Lung (tissue), 12 donors: ENCODE data around the gene SDK1. TPM values are rescaled to one million over a fixed set of nuclear protein-coding genes. Genes with fewer than 3 reads are reported as not detected.

ENCODE experiments used
- ATAC-seq: fragments of 200-7000 bp; cut with Tn5 transposase; one replicate; pipeline ENCODE4 v1.9.1; 2020; ENCODE audit warnings: moderate number of reproducible peaks; ENCODE audit not compliant: insufficient read depth, low FRiP score
- DNase-seq, 3 donors: peaks; one replicate each; pipeline ENCODE4 v3.0.0-alpha.2; 2013 to 2017
- H3K27ac ChIP-seq, 2 donors: one replicate each; pipeline ENCODE4 v1.5.1; 2013; ENCODE audit warnings: mild to moderate bottlenecking in 2 of 2, moderate library complexity in 2 of 2, control low read depth in 1 of 2, inconsistent platforms in 1 of 2, low read depth in 1 of 2, low read length in 1 of 2
- H3K27me3 ChIP-seq, 3 donors: one replicate each; pipeline ENCODE4 v1.5.1; 2013; ENCODE audit warnings: low read length in 2 of 3; ENCODE audit not compliant: control insufficient read depth in 3 of 3, insufficient read depth in 3 of 3
- H3K36me3 ChIP-seq, 4 donors: one replicate each; pipeline ENCODE4 v1.5.1; 2013; ENCODE audit warnings: low read length in 4 of 4, mild to moderate bottlenecking in 1 of 4, moderate library complexity in 1 of 4; ENCODE audit not compliant: control insufficient read depth in 4 of 4, insufficient read depth in 4 of 4
- H3K4me1 ChIP-seq, 5 donors: one replicate each; pipeline ENCODE4 v1.5.1; 2013; ENCODE audit warnings: low read length in 5 of 5, mild to moderate bottlenecking in 2 of 5, moderate library complexity in 1 of 5; ENCODE audit not compliant: control insufficient read depth in 5 of 5, insufficient read depth in 5 of 5
- H3K4me3 ChIP-seq: one replicate; pipeline ENCODE4 v1.5.1; 2013; ENCODE audit warnings: mild to moderate bottlenecking, control low read depth, moderate library complexity
- H3K9ac ChIP-seq, 2 donors: one replicate each; pipeline ENCODE4 v1.5.1; 2013; ENCODE audit warnings: low read length in 2 of 2, control low read depth in 1 of 2; ENCODE audit not compliant: insufficient read depth in 1 of 2
- H3K9me3 ChIP-seq, 4 donors: one replicate each; pipeline ENCODE4 v1.5.1; 2013; ENCODE audit warnings: low read length in 3 of 4, mild to moderate bottlenecking in 1 of 4, moderate library complexity in 1 of 4; ENCODE audit not compliant: control insufficient read depth in 4 of 4, insufficient read depth in 3 of 4
- WGBS, 2 donors: extraction: QIAGEN DNeasy Blood & Tissue Kit; methylation state at CpG; one replicate each; pipeline ENCODE4 v1.1.7; 2013; 5-methylcytosine and 5-hydroxymethylcytosine counted together
- polyA plus RNA-seq, 2 donors: library from polyadenylated mRNA; stranded (reverse); fragments of 200-250 nt; gene quantifications; one replicate each; pipeline ENCODE4 v1.2.1, GENCODE V29; 2013
- total RNA-seq, 2 donors: library from RNA; depleted of rRNA in 1 of 2; stranded (reverse); fragments of >200 nt in 1 of 2; gene quantifications; one replicate each; pipeline ENCODE4 v1.2.1, GENCODE V29; 2014 to 2021
- TF ChIP-seq, protein P1 (sequence below): IDR thresholded peaks from 2 replicates; pipeline ENCODE4 v1.5.1; 2012; ENCODE audit warnings: mild to moderate bottlenecking; ENCODE audit errors: control extremely low read depth, extremely low read depth
- donor health status: control.
- donor health status: control.
- donor health status: Bipolar disorder and iron deficiency.
- donor health status: healthy.
- donor health status: DM: yes; HTN: yes; CAD: no.

SDK1 gene
- total and polyA plus RNA-seq, 4 donors, result 3.7 to 30.1 (median 12.7) TPM

DNA sequence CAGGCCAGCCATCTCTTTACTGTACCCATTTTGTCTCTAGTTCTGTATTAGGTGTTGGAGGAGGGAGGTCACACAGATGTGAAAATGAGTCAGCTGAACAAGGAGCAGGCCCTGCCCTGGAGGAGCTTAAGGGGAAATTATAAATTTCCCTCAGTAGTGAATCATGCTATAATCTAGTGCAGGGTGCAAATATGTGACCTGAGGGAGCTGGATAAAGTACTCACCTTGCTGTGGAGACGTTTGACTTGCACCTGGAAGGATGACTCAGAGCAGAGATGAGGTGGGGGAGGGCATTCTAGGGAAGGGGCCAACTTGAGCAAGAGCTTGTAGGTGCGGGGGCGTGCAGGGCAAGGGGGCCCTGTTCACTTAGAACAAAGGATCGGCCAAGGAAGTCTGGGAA is 610.6 kb downstream of the SDK1 start:
- ATAC-seq (no peak), DNase-seq (no peak)
- no peak overlapping the region for H3K9ac ChIP-seq
- WGBS, 2 donors, result 79 to 81% methylated on average over 4 of the region's 4 CpGs
- H3K4me3 ChIP-seq, result no peak overlapping the region
- H3K27ac ChIP-seq, result no peak overlapping the region
- H3K9me3 ChIP-seq, result peaks cover 0 to 2% (median 0%) of the 10 kb centered on the region in 4 donors
- peaks cover 0 to 50% (median 11%) of the 10 kb centered on the region in 5 donors for H3K4me1 ChIP-seq
- no peaks in the 10 kb centered on the region for H3K27me3 ChIP-seq
- TF ChIP-seq, protein P1, sequence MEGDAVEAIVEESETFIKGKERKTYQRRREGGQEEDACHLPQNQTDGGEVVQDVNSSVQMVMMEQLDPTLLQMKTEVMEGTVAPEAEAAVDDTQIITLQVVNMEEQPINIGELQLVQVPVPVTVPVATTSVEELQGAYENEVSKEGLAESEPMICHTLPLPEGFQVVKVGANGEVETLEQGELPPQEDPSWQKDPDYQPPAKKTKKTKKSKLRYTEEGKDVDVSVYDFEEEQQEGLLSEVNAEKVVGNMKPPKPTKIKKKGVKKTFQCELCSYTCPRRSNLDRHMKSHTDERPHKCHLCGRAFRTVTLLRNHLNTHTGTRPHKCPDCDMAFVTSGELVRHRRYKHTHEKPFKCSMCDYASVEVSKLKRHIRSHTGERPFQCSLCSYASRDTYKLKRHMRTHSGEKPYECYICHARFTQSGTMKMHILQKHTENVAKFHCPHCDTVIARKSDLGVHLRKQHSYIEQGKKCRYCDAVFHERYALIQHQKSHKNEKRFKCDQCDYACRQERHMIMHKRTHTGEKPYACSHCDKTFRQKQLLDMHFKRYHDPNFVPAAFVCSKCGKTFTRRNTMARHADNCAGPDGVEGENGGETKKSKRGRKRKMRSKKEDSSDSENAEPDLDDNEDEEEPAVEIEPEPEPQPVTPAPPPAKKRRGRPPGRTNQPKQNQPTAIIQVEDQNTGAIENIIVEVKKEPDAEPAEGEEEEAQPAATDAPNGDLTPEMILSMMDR, result no peak
- no peaks in the 10 kb centered on the region for H3K36me3 ChIP-seq

DNA sequence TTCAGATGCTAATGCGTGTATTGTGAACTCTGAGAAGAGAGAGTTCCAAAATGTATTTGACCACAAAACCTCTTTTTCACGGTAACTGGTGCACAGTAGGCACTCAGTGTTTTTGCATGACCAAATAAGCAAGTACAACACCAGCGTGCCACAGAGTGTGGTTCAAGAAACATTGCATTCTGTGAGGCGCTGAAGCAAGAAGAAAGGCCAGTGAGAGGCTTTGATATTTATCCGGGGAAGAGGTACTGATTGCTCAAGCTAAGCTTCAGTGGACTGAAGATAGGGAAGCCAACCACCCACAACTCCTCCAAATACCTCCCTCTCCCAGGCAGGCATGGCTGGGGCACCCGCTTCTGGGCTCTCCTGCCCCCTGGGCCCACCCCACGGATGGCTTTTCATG is 611.2 kb downstream of the SDK1 start:
- no peak for DNase-seq
- Histone ChIP-seq H3K36me3 (no peaks in the 10 kb centered on the region), H3K9ac (no peak overlapping the region), H3K9me3 (peaks cover 0 to 2% (median 0%) of the 10 kb centered on the region in 4 donors), H3K27me3 (no peaks in the 10 kb centered on the region), H3K4me3 (no peak overlapping the region), H3K4me1 (peaks cover 0 to 50% (median 11%) of the 10 kb centered on the region in 5 donors), H3K27ac (no peak overlapping the region)
- WGBS, 2 donors, result 86 to 87% methylated on average over 7 of the region's 7 CpGs
- TF ChIP-seq, protein P1, result no peak
- ATAC-seq, result no peak

DNA sequence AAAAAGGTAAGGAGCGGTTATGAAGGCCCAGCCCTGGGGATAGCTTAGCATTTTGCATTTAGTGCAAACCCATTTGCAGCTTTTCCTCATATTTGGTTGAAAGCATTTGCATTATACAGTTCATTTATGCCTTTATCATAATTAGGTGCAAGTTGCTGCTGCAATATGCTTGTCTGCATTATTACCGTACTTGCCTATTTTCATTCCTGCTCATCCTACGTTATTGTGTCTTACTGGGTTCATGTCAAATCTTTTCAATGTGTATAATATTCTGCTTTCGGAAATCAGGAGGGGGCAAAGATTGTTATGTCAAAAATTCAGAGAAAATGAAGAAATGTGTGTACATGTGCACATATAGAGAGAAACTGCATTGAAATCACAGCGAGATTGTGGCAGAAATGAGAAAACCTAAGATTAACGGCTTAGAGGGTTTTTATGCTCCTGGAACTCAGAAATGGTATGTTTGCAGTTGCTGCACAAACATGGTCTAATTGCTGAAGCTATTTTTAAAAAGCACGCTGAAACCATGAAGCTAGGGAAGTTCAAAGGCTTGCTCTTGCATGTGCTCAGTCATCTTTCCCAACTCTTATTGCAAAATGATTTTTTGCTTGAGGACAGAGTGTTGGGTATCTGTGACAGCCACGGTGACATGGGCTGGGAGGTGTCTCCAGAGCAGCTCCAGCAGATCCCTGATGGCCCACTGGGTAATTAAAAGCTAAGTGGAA is 613.2 kb downstream of the SDK1 start:
- Histone ChIP-seq H3K27ac (no peak overlapping the region), H3K4me1 (peaks cover 0 to 43% (median 11%) of the 10 kb centered on the region in 5 donors), H3K9me3 (peaks cover 0 to 2% (median 0%) of the 10 kb centered on the region in 4 donors), H3K9ac (no peak overlapping the region), H3K36me3 (no peaks in the 10 kb centered on the region), H3K4me3 (no peak overlapping the region), H3K27me3 (no peaks in the 10 kb centered on the region)
- ATAC-seq, result no peak
- peak; percentile 75 to 95 (median 89) for DNase-seq
- 66 to 67% methylated on average over 8 of the region's 8 CpGs for WGBS, 2 donors
- TF ChIP-seq, protein P1, result no peak
